Fibroblast of skin of abdomen (primary cell): ENCODE data around the gene HELZ.

Experiments
- DNase-seq: peaks from one replicate; pipeline ENCODE4 v3.0.0-alpha.2; 2013

Gene HELZ

GRCh38 chr17:67069603-67070136 is 175.3 kb downstream of the HELZ start:
- no peak for DNase-seq

DNA sequence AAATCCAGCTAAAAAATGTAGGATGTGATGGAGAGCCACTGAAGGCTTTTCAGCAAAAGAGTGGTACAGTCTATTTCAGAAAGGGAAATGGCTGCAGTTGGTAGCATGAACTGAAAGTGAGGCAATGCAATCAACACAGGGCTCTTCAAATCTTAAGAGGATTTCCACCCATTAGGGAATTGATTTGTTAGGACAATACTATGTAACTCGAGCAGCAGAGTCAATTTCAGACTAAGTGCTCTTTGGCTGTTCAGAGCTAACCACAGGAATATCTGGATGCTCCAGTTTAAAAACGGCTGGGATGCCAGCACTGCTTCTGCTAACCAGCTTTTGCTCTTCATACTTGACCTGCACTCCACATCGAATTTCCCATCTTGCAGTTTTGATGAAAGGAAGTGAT is 176.0 kb downstream of the HELZ start:
- no peak for DNase-seq

DNA sequence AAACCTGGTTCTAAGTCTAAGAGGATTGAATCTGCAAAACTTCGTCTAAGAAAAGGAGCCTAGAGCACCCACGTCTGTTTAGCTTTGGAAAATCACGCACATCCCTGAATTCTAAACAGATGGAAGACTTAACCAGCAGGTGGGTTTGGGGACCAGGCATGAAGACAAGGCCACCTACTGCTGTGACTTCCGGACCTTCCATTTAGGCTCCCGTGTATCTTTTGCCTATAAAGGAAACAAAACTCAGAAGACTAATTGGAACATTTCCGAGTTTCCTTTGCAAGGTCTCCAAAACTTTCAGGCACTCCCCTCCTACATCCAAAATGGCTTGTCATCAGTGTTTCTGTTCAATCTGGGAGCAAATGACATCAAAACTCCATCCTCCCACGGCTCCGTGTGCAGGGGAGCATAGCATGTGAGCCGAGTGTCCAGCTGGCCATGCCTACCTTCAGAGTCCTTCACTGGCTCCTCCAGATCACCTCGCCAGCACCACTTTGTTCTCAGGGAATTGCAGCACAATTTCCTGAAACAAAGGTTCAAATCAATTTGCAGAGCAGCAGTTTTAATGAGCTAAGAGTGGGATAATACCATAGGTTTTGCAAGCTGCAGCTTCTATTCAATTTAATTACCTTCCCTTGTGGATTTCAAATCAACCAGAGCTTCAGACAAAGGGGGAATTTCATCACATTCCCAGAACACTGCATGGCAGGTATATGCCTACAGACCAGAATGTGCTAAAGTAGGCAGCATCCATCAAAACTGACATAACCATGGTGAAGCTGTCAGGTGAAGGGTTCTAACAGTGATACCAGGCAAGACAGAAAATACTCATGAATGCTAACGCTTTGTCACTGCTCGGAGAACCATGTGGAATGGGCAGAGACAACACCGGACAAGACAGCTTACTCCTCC is 177.2 kb downstream of the HELZ start:
- no peak for DNase-seq

- no peak for DNase-seq
Measured at GRCh38 chr17:67066717-67067116, 178.3 kb downstream of the HELZ start.

- no peak for DNase-seq
Measured at GRCh38 chr17:67063141-67063540, 181.9 kb downstream of the HELZ start.

DNA sequence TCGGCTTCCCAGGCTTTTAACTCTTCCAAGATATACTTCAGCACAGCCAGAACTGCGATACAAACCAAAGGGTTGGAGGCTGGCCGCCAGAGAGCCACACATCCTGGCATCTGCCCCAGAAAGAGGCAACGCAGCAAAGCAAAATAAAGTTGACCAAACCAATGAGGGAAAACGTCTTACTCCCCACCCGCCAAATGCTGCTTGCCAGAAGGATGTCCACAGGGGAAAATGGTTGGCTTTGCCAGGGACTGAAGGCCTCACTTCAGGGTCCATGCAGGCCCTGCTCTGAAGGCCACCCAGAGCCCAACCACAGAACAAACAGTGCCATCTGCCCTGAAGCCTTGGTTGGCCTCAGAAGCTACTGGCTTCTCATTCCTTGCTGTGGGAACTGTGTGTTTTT is 185.6 kb downstream of the HELZ start:
- DNase-seq = no peak

DNA sequence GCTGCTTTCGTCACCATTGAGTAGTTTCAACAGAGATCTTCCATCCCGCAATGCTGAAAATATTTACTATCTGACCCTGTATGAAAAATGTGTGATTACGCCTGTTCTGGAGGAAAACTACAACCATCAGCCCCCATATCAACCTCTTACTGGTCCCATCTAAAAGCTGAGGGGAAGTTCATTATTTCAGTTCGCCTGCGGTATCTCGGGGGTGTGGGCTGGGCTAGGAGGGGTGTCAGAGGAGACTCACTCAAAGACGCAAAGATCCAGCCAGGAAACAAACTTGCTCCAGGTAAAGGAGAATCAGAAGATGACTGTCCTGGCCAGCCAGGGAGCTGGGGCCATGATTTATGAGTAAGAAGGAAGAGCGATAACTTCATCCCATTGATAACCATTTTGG is 187.0 kb downstream of the HELZ start:
- no peak for DNase-seq

- no peak for DNase-seq
Measured at GRCh38 chr17:67056746-67057490, 188.1 kb downstream of the HELZ start.

- DNase-seq = no peak
Measured at GRCh38 chr17:67055811-67056745, 188.9 kb downstream of the HELZ start.

DNA sequence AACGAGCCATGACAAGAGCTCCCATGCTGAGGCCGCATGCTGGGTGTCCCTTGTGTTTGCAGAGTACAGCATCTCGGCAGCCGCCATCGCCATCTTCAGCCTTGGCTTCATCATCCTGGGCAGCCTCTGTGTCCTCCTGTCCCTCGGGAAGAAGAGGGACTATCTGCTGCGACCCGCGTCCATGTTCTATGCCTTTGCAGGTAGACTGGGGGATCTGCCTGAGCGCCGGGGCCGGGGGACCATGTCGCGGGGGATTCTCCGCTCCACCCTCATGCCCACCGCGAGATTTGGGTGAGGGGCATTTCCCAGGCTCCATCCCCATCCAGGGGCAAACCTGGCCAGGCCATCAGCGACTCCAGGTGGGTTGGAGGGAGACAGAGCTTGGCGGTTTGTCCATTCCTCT is 190.0 kb downstream of the HELZ start:
- no peak for DNase-seq

- DNase-seq = no peak
Measured at GRCh38 chr17:67054608-67055007, 190.4 kb downstream of the HELZ start.

GRCh38 chr17:67054011-67054591 is 190.9 kb downstream of the HELZ start:
- no peak for DNase-seq

DNA sequence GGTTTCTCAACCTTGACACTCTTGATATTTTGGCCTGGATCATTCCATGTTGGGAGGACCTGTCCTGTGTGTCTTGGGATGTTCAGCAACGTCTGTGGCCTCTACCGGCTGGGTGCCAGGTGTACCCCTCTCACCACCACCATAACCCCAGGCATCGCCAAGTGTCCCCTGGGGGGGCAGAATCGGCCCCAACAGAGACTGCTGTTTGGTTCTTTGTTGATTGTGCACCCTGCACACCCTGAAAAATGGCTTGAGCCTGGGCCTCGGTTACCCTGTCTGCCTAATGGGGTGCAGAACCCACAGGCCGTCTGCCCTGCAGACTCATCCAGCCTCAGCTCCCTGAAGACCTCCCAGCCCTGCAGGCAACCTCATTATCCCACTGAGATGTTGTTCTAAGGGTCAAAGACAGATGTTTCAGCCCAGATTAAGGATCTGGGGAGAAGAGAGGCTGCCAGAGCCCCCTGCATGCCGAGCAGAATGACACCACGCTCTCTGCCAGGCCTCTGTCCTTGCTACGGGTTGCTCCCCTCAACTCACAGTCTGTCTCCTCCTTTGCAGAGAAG is 191.5 kb downstream of the HELZ start:
- no peak for DNase-seq

- no peak for DNase-seq
Measured at GRCh38 chr17:67052720-67053437, 192.1 kb downstream of the HELZ start.

GRCh38 chr17:67051837-67052236 is 193.2 kb downstream of the HELZ start:
- no peak for DNase-seq

- DNase-seq = no peak
Measured at GRCh38 chr17:67051155-67051538, 193.8 kb downstream of the HELZ start.

DNA sequence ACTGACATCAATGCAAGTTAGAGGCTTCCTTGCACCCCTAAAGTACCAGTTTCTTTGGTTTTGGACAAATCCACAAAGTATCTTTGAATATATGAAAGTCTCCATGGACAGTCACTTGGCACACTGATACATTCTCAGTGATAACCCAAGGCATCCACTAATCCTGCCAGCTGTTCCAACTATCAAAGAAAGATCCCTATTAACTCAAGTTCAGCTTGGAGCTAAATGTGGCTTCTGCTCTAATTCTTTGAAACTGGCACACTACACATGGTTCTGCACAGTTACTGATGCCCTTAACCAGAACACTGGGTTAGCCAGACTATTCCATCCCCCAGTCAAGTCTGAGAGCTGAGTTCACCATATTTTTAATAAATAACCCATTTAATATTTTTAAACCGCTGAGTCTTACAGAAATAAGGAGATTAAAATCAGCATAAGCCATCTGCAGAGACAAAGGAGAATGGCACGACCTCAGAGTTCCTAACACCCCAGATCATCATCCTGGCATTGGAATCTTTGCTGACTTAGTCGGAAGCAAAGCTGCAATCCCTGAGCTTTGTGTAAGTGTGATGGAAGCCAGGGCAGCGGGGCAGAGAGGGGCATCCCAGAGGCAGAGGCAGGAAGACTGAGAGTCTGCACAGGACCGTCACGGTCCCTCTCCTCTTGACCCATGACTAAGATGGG is 194.4 kb downstream of the HELZ start:
- DNase-seq = no peak

GRCh38 chr17:67050066-67050465 is 194.9 kb downstream of the HELZ start:
- DNase-seq = no peak

- DNase-seq = no peak
Measured at GRCh38 chr17:67049025-67049739, 195.8 kb downstream of the HELZ start.

GRCh38 chr17:67047382-67047781 is 197.6 kb downstream of the HELZ start:
- DNase-seq = no peak
